ENCODE data around the gene CHMP4B.

CHMP4B gene

GRCh38 chr20:33837096-33837830 is 26.1 kb downstream of the CHMP4B start:
- H3K4me3 ChIP-seq (ENCODE audit: low read depth in 1 of 2, low read length in 2 of 2) = peak overlapping the region in 1 of 2 donors; percentile 12
- no peaks in the 10 kb centered on the region for H3K27me3 ChIP-seq (ENCODE audit: control insufficient read depth in 1 of 2, insufficient read depth in 2 of 2, low read length in 2 of 2)
- H3K9ac ChIP-seq (ENCODE audit: low read depth in 1 of 2, low read length in 2 of 2) = peak overlapping the region; percentile 28 to 34
- H3K4me1 ChIP-seq (ENCODE audit: control insufficient read depth in 1 of 2, insufficient read depth in 2 of 2, low read length in 2 of 2) = peaks cover 79 to 82% of the 10 kb centered on the region in 2 donors
- no peaks in the 10 kb centered on the region for H3K36me3 ChIP-seq (ENCODE audit: control insufficient read depth in 1 of 2, insufficient read depth in 2 of 2, low read length in 2 of 2)
- H3K9me3 ChIP-seq (ENCODE audit: control insufficient read depth in 1 of 2, low read length in 2 of 2) = no peaks in the 10 kb centered on the region
- no peak overlapping the region for H3K27ac ChIP-seq (ENCODE audit: low read depth, low read length)

DNA sequence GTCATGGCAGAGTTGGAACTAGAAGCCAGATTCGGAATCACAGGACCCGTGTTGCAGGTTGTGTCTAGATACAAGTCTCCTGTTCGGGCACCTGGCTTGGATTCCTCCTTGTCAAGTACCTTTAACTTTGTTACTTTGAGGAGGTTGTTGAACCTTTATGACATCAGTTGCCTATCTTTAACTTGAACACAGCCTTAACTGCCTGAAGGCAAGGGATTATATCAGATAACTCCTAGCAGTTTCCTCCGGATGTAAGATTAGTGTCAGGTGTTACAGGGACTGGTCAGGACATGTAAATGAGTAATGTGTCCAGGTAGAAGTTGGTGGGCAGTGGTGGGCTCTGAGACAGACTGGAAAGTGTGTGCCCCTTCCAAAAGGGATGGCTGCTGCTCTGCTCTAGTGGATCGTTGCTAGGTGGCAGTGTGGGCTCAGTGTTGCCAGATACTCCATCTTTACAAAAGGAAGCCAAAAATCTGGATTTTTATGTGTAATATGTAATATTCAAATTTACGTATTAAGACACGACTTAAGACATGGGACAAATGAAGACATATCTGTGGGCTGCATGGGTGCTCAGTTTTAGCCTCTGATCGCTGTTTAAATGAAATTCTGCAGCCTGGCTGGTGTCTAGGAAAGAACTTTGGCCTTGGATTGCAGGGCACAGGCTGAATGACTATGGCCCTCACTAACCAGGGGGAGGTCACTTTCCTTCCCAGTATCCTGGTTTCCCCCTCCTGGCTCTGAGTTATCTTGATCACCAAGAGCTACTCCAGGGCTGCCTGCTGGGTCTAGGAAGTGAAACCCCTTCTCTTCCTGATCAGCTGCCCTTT is 27.1 kb downstream of the CHMP4B start:
- no peaks in the 10 kb centered on the region for H3K36me3 ChIP-seq (ENCODE audit: control insufficient read depth in 1 of 2, insufficient read depth in 2 of 2, low read length in 2 of 2)
- no peak overlapping the region for H3K27ac ChIP-seq (ENCODE audit: low read depth, low read length)
- H3K9me3 ChIP-seq (ENCODE audit: control insufficient read depth in 1 of 2, low read length in 2 of 2) = no peaks in the 10 kb centered on the region
- peak overlapping the region in 1 of 2 donors; percentile 12 for H3K4me3 ChIP-seq (ENCODE audit: low read depth in 1 of 2, low read length in 2 of 2)
- H3K9ac ChIP-seq (ENCODE audit: low read depth in 1 of 2, low read length in 2 of 2) = peak overlapping the region; percentile 0 to 34
- H3K4me1 ChIP-seq (ENCODE audit: control insufficient read depth in 1 of 2, insufficient read depth in 2 of 2, low read length in 2 of 2) = peaks cover 79 to 86% of the 10 kb centered on the region in 2 donors
- H3K27me3 ChIP-seq (ENCODE audit: control insufficient read depth in 1 of 2, insufficient read depth in 2 of 2, low read length in 2 of 2) = no peaks in the 10 kb centered on the region

- H3K4me3 ChIP-seq (ENCODE audit: low read depth in 1 of 2, low read length in 2 of 2) = peak overlapping the region in 1 of 2 donors; percentile 7
- no peaks in the 10 kb centered on the region for H3K36me3 ChIP-seq (ENCODE audit: control insufficient read depth in 1 of 2, insufficient read depth in 2 of 2, low read length in 2 of 2)
- H3K27ac ChIP-seq (ENCODE audit: low read depth, low read length) = no peak overlapping the region
- no peaks in the 10 kb centered on the region for H3K9me3 ChIP-seq (ENCODE audit: control insufficient read depth in 1 of 2, low read length in 2 of 2)
- H3K27me3 ChIP-seq (ENCODE audit: control insufficient read depth in 1 of 2, insufficient read depth in 2 of 2, low read length in 2 of 2) = no peaks in the 10 kb centered on the region
- peak overlapping the region in 1 of 2 donors; percentile 3 for H3K9ac ChIP-seq (ENCODE audit: low read depth in 1 of 2, low read length in 2 of 2)
- peaks cover 83 to 85% of the 10 kb centered on the region in 2 donors for H3K4me1 ChIP-seq (ENCODE audit: control insufficient read depth in 1 of 2, insufficient read depth in 2 of 2, low read length in 2 of 2)
Measured at GRCh38 chr20:33839591-33839990, 28.4 kb downstream of the CHMP4B start.

DNA sequence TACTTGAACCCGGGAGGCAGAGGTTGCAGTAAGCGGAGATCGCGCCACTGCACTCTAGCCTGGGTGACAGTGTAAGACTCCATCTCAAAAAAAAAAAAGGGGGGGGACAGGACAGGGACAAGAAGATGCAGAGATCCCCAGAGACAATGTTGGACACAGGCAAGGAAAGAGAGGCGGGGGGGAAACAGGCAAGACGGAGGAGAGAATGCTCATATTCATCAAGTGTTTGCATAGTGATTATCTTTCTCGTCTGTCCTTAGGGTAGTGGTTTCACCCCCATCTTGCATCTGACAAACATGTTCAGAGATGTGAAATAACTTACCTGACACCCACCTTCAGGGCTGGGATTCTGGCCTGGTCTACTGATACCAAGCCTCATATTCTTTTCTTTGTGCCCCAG is 29.0 kb downstream of the CHMP4B start:
- peak overlapping the region in 1 of 2 donors; percentile 5 for H3K4me3 ChIP-seq (ENCODE audit: low read depth in 1 of 2, low read length in 2 of 2)
- no peaks in the 10 kb centered on the region for H3K9me3 ChIP-seq (ENCODE audit: control insufficient read depth in 1 of 2, low read length in 2 of 2)
- H3K27me3 ChIP-seq (ENCODE audit: control insufficient read depth in 1 of 2, insufficient read depth in 2 of 2, low read length in 2 of 2) = no peaks in the 10 kb centered on the region
- no peak overlapping the region for H3K9ac ChIP-seq (ENCODE audit: low read depth in 1 of 2, low read length in 2 of 2)
- H3K36me3 ChIP-seq (ENCODE audit: control insufficient read depth in 1 of 2, insufficient read depth in 2 of 2, low read length in 2 of 2) = no peaks in the 10 kb centered on the region
- no peak overlapping the region for H3K27ac ChIP-seq (ENCODE audit: low read depth, low read length)
- peaks cover 83 to 85% of the 10 kb centered on the region in 2 donors for H3K4me1 ChIP-seq (ENCODE audit: control insufficient read depth in 1 of 2, insufficient read depth in 2 of 2, low read length in 2 of 2)

GRCh38 chr20:33840759-33841435 is 29.7 kb downstream of the CHMP4B start:
- H3K4me1 ChIP-seq (ENCODE audit: control insufficient read depth in 1 of 2, insufficient read depth in 2 of 2, low read length in 2 of 2) = peaks cover 83 to 86% of the 10 kb centered on the region in 2 donors
- H3K27me3 ChIP-seq (ENCODE audit: control insufficient read depth in 1 of 2, insufficient read depth in 2 of 2, low read length in 2 of 2) = no peaks in the 10 kb centered on the region
- no peak overlapping the region for H3K4me3 ChIP-seq (ENCODE audit: low read depth in 1 of 2, low read length in 2 of 2)
- no peak overlapping the region for H3K27ac ChIP-seq (ENCODE audit: low read depth, low read length)
- no peaks in the 10 kb centered on the region for H3K36me3 ChIP-seq (ENCODE audit: control insufficient read depth in 1 of 2, insufficient read depth in 2 of 2, low read length in 2 of 2)
- no peaks in the 10 kb centered on the region for H3K9me3 ChIP-seq (ENCODE audit: control insufficient read depth in 1 of 2, low read length in 2 of 2)
- H3K9ac ChIP-seq (ENCODE audit: low read depth in 1 of 2, low read length in 2 of 2) = peak overlapping the region in 1 of 2 donors; percentile 10

GRCh38 chr20:33841436-33841799 is 30.3 kb downstream of the CHMP4B start:
- Histone ChIP-seq H3K9ac (ENCODE audit: low read depth in 1 of 2, low read length in 2 of 2) (peak overlapping the region in 1 of 2 donors; percentile 10), H3K4me3 (ENCODE audit: low read depth in 1 of 2, low read length in 2 of 2) (no peak overlapping the region), H3K27me3 (ENCODE audit: control insufficient read depth in 1 of 2, insufficient read depth in 2 of 2, low read length in 2 of 2) (no peaks in the 10 kb centered on the region), H3K27ac (ENCODE audit: low read depth, low read length) (no peak overlapping the region), H3K9me3 (ENCODE audit: control insufficient read depth in 1 of 2, low read length in 2 of 2) (no peaks in the 10 kb centered on the region), H3K4me1 (ENCODE audit: control insufficient read depth in 1 of 2, insufficient read depth in 2 of 2, low read length in 2 of 2) (peaks cover 81 to 86% of the 10 kb centered on the region in 2 donors), H3K36me3 (ENCODE audit: control insufficient read depth in 1 of 2, insufficient read depth in 2 of 2, low read length in 2 of 2) (no peaks in the 10 kb centered on the region)

DNA sequence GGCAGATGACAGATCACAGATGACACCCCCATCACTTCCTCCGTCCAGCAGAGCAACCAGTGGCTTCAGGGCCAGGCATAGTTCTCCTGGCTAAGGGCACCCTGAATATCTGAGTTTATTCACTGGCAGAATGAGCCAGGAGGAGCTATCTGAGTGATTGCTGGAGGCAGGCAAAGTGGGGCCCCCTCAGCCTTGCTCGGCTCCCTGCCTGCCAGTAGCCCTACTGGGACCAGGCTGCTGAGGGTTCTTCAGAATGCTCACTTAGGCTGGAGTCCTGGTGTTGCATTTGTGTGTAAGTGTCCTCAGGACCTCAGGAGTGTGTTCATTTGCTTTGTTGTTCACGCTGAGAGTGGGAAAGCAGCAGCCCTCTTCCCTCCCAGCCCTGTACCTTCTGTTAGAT is 31.2 kb downstream of the CHMP4B start:
- Histone ChIP-seq H3K4me1 (ENCODE audit: control insufficient read depth in 1 of 2, insufficient read depth in 2 of 2, low read length in 2 of 2) (peaks cover 77 to 81% of the 10 kb centered on the region in 2 donors), H3K27ac (ENCODE audit: low read depth, low read length) (no peak overlapping the region)

DNA sequence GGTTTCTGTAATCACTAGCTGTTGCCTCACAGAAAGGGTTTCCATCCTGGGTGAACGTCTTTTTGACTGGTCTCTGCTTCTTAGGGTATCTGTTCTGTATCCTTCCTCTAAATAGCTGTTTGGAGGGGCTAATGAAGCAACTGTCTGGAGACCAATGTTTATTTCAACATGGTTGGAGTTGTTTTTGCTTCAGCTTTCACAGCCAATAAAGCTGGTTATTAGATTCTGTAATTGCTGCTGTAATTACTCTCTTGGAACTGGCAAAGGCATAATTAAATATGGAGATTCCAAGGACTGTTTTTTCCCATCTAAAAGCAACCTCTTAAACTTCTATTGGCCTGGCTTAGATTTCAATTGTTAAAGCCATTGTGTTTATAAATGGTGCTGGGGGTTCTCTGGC is 31.9 kb downstream of the CHMP4B start:
- peaks cover 70 to 77% of the 10 kb centered on the region in 2 donors for H3K4me1 ChIP-seq (ENCODE audit: control insufficient read depth in 1 of 2, insufficient read depth in 2 of 2, low read length in 2 of 2)

More for the DNA sequence above, 31.2 kb downstream of the CHMP4B start:
- H3K4me3 ChIP-seq (ENCODE audit: low read depth in 1 of 2, low read length in 2 of 2) = no peak overlapping the region
- no peak overlapping the region for H3K9ac ChIP-seq (ENCODE audit: low read depth in 1 of 2, low read length in 2 of 2)
- no peaks in the 10 kb centered on the region for H3K27me3 ChIP-seq (ENCODE audit: control insufficient read depth in 1 of 2, insufficient read depth in 2 of 2, low read length in 2 of 2)
- no peaks in the 10 kb centered on the region for H3K9me3 ChIP-seq (ENCODE audit: control insufficient read depth in 1 of 2, low read length in 2 of 2)
- H3K36me3 ChIP-seq (ENCODE audit: control insufficient read depth in 1 of 2, insufficient read depth in 2 of 2, low read length in 2 of 2) = no peaks in the 10 kb centered on the region

GRCh38 chr20:33843854-33844253 is 32.7 kb downstream of the CHMP4B start:
- no peak overlapping the region for H3K9ac ChIP-seq (ENCODE audit: low read depth in 1 of 2, low read length in 2 of 2)
- H3K4me1 ChIP-seq (ENCODE audit: control insufficient read depth in 1 of 2, insufficient read depth in 2 of 2, low read length in 2 of 2) = peaks cover 61 to 69% of the 10 kb centered on the region in 2 donors
- H3K36me3 ChIP-seq (ENCODE audit: control insufficient read depth in 1 of 2, insufficient read depth in 2 of 2, low read length in 2 of 2) = peaks cover 2 to 8% of the 10 kb centered on the region in 2 donors

More for the DNA sequence above, 31.9 kb downstream of the CHMP4B start:
- Histone ChIP-seq H3K27ac (ENCODE audit: low read depth, low read length) (no peak overlapping the region), H3K27me3 (ENCODE audit: control insufficient read depth in 1 of 2, insufficient read depth in 2 of 2, low read length in 2 of 2) (no peaks in the 10 kb centered on the region), H3K9ac (ENCODE audit: low read depth in 1 of 2, low read length in 2 of 2) (no peak overlapping the region), H3K36me3 (ENCODE audit: control insufficient read depth in 1 of 2, insufficient read depth in 2 of 2, low read length in 2 of 2) (no peaks in the 10 kb centered on the region), H3K9me3 (ENCODE audit: control insufficient read depth in 1 of 2, low read length in 2 of 2) (no peaks in the 10 kb centered on the region), H3K4me3 (ENCODE audit: low read depth in 1 of 2, low read length in 2 of 2) (no peak overlapping the region)

More at GRCh38 chr20:33843854-33844253, 32.7 kb downstream of the CHMP4B start:
- Histone ChIP-seq H3K4me3 (ENCODE audit: low read depth in 1 of 2, low read length in 2 of 2) (peak overlapping the region in 1 of 2 donors; percentile 11), H3K27me3 (ENCODE audit: control insufficient read depth in 1 of 2, insufficient read depth in 2 of 2, low read length in 2 of 2) (no peaks in the 10 kb centered on the region), H3K9me3 (ENCODE audit: control insufficient read depth in 1 of 2, low read length in 2 of 2) (no peaks in the 10 kb centered on the region), H3K27ac (ENCODE audit: low read depth, low read length) (no peak overlapping the region)
